ENCODE measurements around the gene SUSD5. TPM values are rescaled to one million over a fixed set of nuclear protein-coding genes. Genes with fewer than 3 reads are reported as not detected.

The SUSD5 gene
- total RNA-seq, 1 experiment from 2014 or later = 4.9 TPM

DNA sequence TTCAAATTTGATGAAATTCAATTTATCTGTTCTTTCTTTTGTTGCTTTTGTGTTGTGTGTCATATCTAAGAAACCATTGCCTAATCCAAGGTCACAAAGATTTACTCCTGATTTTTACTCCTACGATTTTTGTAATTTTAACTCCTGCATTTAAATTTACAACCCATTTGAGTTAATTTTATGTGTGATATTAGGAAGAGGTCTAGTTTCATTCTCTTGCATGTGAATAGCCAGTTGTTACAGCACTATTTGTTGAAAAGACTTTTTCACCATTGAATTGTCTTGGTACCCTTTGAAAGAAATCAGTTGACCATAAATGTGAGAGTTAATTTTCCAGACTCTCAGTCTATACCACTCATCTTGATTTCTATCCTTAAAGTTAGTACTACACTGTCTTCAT, 80.9 kb downstream of the SUSD5 start:
- Histone ChIP-seq H4K20me1 (ENCODE audit: control insufficient read depth, insufficient read depth, insufficient read length) (peaks cover 2% of the 10 kb centered on the region), H3K23ac (ENCODE audit: insufficient read length, low read depth, low read length) (no peak overlapping the region), H3K79me2 (ENCODE audit: insufficient read depth, low read length) (no peaks in the 10 kb centered on the region), H3K9me3 (ENCODE audit: control insufficient read depth, low read depth, low read length) (no peaks in the 10 kb centered on the region), H2AK5ac (ENCODE audit: insufficient read length, low read length) (no peak overlapping the region), H3K14ac (ENCODE audit: insufficient read depth, low read length) (no peak overlapping the region), H3K18ac (ENCODE audit: insufficient read length, low read depth, low read length) (no peak overlapping the region), H3K4ac (ENCODE audit: low read depth, low read length) (no peak overlapping the region), H3K9ac (ENCODE audit: extremely low read depth, insufficient read length, low read length) (no peak overlapping the region), H3K23me2 (ENCODE audit: insufficient read length, low read depth, low read length, poor library complexity, severe bottlenecking) (no peaks in the 10 kb centered on the region), H2BK20ac (ENCODE audit: low read depth, low read length, poor library complexity, severe bottlenecking) (no peak overlapping the region), H2BK15ac (ENCODE audit: low read depth, low read length) (no peak overlapping the region), H3T11ph (ENCODE audit: low read length) (no peak overlapping the region), H2BK5ac (ENCODE audit: insufficient read length, low read length) (no peak overlapping the region), H2BK120ac (ENCODE audit: low read depth, low read length, poor library complexity, severe bottlenecking) (no peak overlapping the region), H3K27me3 (ENCODE audit: insufficient read depth, low read length) (no peaks in the 10 kb centered on the region), H2AFZ (ENCODE audit: low read length) (no peak overlapping the region), H4K8ac (replicated peaks; ENCODE audit: insufficient read length, low read depth, low read length) (no peak overlapping the region), H3K79me1 (ENCODE audit: insufficient read depth, low read depth, low read length, poor library complexity, severe bottlenecking) (no peaks in the 10 kb centered on the region), H3K56ac (ENCODE audit: insufficient read length, low read depth, low read length) (no peak overlapping the region), H3K27ac (ENCODE audit: insufficient read length, low read depth, low read length) (no peak overlapping the region), H3K4me2 (ENCODE audit: insufficient read depth, insufficient read length, low read length) (no peak overlapping the region), H4K5ac (ENCODE audit: insufficient read length, low read depth, low read length) (no peak overlapping the region), H4K91ac (ENCODE audit: insufficient read length, low read depth, low read length) (no peak overlapping the region), H2BK12ac (ENCODE audit: insufficient read length, low read depth, low read length) (no peak overlapping the region), H3K4me1 (ENCODE audit: insufficient read depth, low read length) (no peaks in the 10 kb centered on the region)
- Mint-ChIP-seq H3K4me3 (no peak overlapping the region), H3K9me3 (no peaks in the 10 kb centered on the region), H3K4me1 (peaks cover 0 to 5% of the 10 kb centered on the region in 2 experiments; a peak in 2 of 4 replicates), H3K36me3 (ENCODE audit: insufficient read depth in 1 of 3, low read depth in 3 of 3) (peaks cover 12 to 49% (median 26%) of the 10 kb centered on the region in 3 experiments; a peak in 6 of 7 replicates), H3K27ac (no peak overlapping the region; a peak in 1 of 7 replicates), H3K27me3 (ENCODE audit: low read depth) (no peaks in the 10 kb centered on the region)
- WGBS (ENCODE audit: extremely low coverage, insufficient read length, low lambda C conversion rate) = no CpG with 5 or more reads among the region's 1 CpG
- DNase-seq = no peak
- TF ChIP-seq, protein P1, sequence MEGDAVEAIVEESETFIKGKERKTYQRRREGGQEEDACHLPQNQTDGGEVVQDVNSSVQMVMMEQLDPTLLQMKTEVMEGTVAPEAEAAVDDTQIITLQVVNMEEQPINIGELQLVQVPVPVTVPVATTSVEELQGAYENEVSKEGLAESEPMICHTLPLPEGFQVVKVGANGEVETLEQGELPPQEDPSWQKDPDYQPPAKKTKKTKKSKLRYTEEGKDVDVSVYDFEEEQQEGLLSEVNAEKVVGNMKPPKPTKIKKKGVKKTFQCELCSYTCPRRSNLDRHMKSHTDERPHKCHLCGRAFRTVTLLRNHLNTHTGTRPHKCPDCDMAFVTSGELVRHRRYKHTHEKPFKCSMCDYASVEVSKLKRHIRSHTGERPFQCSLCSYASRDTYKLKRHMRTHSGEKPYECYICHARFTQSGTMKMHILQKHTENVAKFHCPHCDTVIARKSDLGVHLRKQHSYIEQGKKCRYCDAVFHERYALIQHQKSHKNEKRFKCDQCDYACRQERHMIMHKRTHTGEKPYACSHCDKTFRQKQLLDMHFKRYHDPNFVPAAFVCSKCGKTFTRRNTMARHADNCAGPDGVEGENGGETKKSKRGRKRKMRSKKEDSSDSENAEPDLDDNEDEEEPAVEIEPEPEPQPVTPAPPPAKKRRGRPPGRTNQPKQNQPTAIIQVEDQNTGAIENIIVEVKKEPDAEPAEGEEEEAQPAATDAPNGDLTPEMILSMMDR (conservative IDR thresholded peaks at IDR 0.05) = no peak
